Pancreas (tissue), 10 donors: ENCODE results near the gene MRPL39. TPM values are rescaled to one million over a fixed set of nuclear protein-coding genes. Genes with fewer than 3 reads are reported as not detected.
"Not testable (repeated sequence)": the region's sequence is repeated elsewhere in the genome, so short reads cannot be mapped to it uniquely, and the experiment has no call there.

Experiments
- ATAC-seq, 4 donors: fragments of 200-7000 bp; cut with Tn5 transposase; one replicate each; pipeline versions ENCODE4 v1.8.0 to v1.9.1; 2020; ENCODE audit warnings: mild to moderate bottlenecking in 4 of 4, moderate library complexity in 4 of 4
- DNase-seq, 6 donors: peaks; one replicate each; pipeline ENCODE4 v3.0.0-alpha.2; 2020
- FAIRE-seq: peaks from 2 replicates; lab custom pipeline; 2012; peaks lifted over from hg19 to GRCh38; lab: Jason Lieb, UNC
- H3K27ac ChIP-seq, 4 donors: fragments of 200-600 bp; sonication (generic); 1 replicate in 3 of 4; 2 replicates in 1 of 4; pipeline versions ENCODE4 v1.5.0 to v1.8.0; 2020
- H3K27me3 ChIP-seq, 4 donors: fragments of 200-600 bp; one replicate each; pipeline ENCODE4 v1.8.0; 2021
- H3K36me3 ChIP-seq, 3 donors: fragments of 200-600 bp; sonication (generic) in 1 of 3; one replicate each; pipeline versions ENCODE4 v1.5.0 to v1.8.0; 2020 to 2021
- H3K4me1 ChIP-seq, 3 donors: fragments of 200-600 bp; one replicate each; pipeline ENCODE4 v1.8.0; 2021
- H3K4me3 ChIP-seq, 4 donors: fragments of 200-600 bp; sonication (generic) in 2 of 4; one replicate each; pipeline versions ENCODE4 v1.5.0 to v1.8.0; 2020 to 2021
- H3K9me3 ChIP-seq, 4 donors: fragments of 200-600 bp; one replicate each; pipeline ENCODE4 v1.8.0; 2021
- WGBS, 2 donors: extraction: QIAGEN DNeasy Blood & Tissue Kit; methylation state at CpG; one replicate each; pipeline ENCODE4 v1.1.7; 2013; 5-methylcytosine and 5-hydroxymethylcytosine counted together
- intact Hi-C, 3 donors: fragments of 100-400 bp; cut with DNase I; formaldehyde crosslinking; loops; one replicate each; pipeline versions ENCODE4 v1.11.1 to v1.14.2; 2022
- polyA plus RNA-seq, 2 donors: library from polyadenylated mRNA; stranded (reverse); fragments of 200-250 nt; gene quantifications; one replicate each; pipeline ENCODE4 v1.2.3, GENCODE V29; 2013
- total RNA-seq, 6 donors: library from RNA; stranded (reverse); fragmentation: NEBNext Ultra II Directional in 4 of 6; extraction: Animal tissue kit (Norgen Biotek cat#: 25700) in 4 of 6; gene quantifications; one replicate each; pipeline versions ENCODE4 v1.2.1 to v1.2.4, GENCODE V29; 2021 to 2023
- TF ChIP-seq, protein P1 (sequence below), 4 donors: fragments of 200-600 bp; sonication (generic) in 3 of 4; IDR thresholded peaks; one replicate each; pipeline versions ENCODE4 v1.5.0 to v1.8.0; 2021; ENCODE audit warnings: antibody characterized with exemption in 4 of 4
- donor health status: healthy with polysubstance abuse.
- donor health status: DM: no; HTN: no; CAD: no; lungs with moderate emphysema.
- donor health status: DM: no; HTN: no; CAD: no.
- donor health status: control.
- donor health status: control.
- donor health status: Bipolar disorder and iron deficiency.
- donor health status: DM: yes; HTN: yes; CAD: no.
- donor health status: DM: no; HTN: no; CAD: no.
- donor health status: DM: no; HTN: no; CAD: no.
- donor health status: DM: yes; HTN: yes; CAD: no.

MRPL39 gene
- total and polyA plus RNA-seq, 8 donors, result 9.6 to 16.9 (median 12.9) TPM

DNA sequence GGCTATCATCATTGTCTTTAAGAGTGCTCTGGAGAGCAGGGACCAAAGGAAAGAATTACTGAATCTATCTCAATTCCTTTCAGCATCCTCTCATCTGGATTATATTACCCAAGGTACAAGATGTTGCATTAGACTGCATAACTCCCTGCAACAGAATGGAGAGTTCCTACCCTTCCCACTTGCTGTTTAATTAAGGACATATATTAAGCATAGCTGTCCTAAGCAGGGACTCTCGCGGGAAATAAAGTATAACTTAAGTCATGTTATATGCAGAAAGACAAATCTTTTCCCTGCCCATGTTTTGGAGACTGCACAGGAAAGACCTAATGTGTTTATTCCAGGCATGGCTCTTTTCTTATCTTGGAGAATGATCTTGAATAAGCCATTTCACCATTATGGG is 25.0 kb upstream of the MRPL39 start:
- no peak overlapping the region for H3K4me3 ChIP-seq
- ATAC-seq (no peak), DNase-seq (no peak), FAIRE-seq (no peak)
- TF ChIP-seq, protein P1, sequence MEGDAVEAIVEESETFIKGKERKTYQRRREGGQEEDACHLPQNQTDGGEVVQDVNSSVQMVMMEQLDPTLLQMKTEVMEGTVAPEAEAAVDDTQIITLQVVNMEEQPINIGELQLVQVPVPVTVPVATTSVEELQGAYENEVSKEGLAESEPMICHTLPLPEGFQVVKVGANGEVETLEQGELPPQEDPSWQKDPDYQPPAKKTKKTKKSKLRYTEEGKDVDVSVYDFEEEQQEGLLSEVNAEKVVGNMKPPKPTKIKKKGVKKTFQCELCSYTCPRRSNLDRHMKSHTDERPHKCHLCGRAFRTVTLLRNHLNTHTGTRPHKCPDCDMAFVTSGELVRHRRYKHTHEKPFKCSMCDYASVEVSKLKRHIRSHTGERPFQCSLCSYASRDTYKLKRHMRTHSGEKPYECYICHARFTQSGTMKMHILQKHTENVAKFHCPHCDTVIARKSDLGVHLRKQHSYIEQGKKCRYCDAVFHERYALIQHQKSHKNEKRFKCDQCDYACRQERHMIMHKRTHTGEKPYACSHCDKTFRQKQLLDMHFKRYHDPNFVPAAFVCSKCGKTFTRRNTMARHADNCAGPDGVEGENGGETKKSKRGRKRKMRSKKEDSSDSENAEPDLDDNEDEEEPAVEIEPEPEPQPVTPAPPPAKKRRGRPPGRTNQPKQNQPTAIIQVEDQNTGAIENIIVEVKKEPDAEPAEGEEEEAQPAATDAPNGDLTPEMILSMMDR (IDR thresholded peaks at IDR 0.05), result no peak
- 92 to 94% methylated on average over 2 of the region's 2 CpGs for WGBS, 2 donors
- H3K4me1 ChIP-seq, result no peaks in the 10 kb centered on the region
- peaks cover 0 to 5% (median 0%) of the 10 kb centered on the region in 4 donors for H3K27me3 ChIP-seq
- no peak overlapping the region for H3K27ac ChIP-seq
- H3K36me3 ChIP-seq, result no peaks in the 10 kb centered on the region
- no peaks in the 10 kb centered on the region for H3K9me3 ChIP-seq
- intact Hi-C loops, result no loop called here

- H3K4me3 ChIP-seq, result no peak overlapping the region
- intact Hi-C loops, result no loop called here
- H3K27ac ChIP-seq, result no peak overlapping the region
- H3K4me1 ChIP-seq, result no peaks in the 10 kb centered on the region
- H3K9me3 ChIP-seq, result no peaks in the 10 kb centered on the region
- no peaks in the 10 kb centered on the region for H3K36me3 ChIP-seq
- TF ChIP-seq, protein P1 (IDR thresholded peaks at IDR 0.05), result no peak
- DNase-seq (peak in 1 of 6 donors; percentile 16), FAIRE-seq (no peak), ATAC-seq (no peak)
- H3K27me3 ChIP-seq, result no peaks in the 10 kb centered on the region
- 53 to 56% methylated on average over 2 of the region's 2 CpGs for WGBS, 2 donors
Observed at GRCh38 chr21:25626757-25627156, 19.5 kb upstream of the MRPL39 start.

GRCh38 chr21:25625776-25626555 is 18.7 kb upstream of the MRPL39 start:
- H3K27me3 ChIP-seq, H3K4me3 ChIP-seq, ATAC-seq, H3K27ac ChIP-seq, DNase-seq, H3K9me3 ChIP-seq, H3K36me3 ChIP-seq, FAIRE-seq, H3K4me1 ChIP-seq, intact Hi-C loops: not testable (repeated sequence)
- WGBS, 2 donors, result 86 to 90% methylated on average over 11 of the region's 11 CpGs

DNA sequence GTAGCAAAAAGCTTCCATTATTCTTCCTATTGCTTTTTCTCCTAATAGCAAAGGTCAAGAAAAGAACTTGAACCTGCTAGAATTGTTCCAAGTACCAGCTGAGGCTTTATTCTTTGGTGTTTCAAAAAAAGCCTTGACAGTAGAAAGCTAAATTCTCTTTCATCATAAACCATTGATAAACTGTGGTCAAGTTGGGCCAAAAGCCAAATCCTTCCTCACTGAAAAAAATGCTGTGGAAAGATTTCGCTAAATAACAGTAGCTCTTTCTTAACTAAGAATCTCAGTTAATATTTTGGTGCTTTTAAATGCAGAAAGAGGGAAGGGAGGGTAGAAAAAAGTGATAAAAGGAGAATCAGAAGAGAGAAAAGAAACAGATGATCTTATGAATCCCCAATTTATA is 17.8 kb upstream of the MRPL39 start:
- Histone ChIP-seq H3K27me3 (no peaks in the 10 kb centered on the region), H3K9me3 (no peaks in the 10 kb centered on the region), H3K4me3 (no peak overlapping the region), H3K4me1 (no peaks in the 10 kb centered on the region), H3K27ac (no peak overlapping the region), H3K36me3 (no peaks in the 10 kb centered on the region)
- intact Hi-C loops, result no loop called here
- ATAC-seq (no peak), DNase-seq (no peak), FAIRE-seq (no peak)
- TF ChIP-seq, protein P1 (IDR thresholded peaks at IDR 0.05), result no peak
- WGBS, 2 donors, result 78 to 80% methylated on average over 1 of the region's 1 CpG

DNA sequence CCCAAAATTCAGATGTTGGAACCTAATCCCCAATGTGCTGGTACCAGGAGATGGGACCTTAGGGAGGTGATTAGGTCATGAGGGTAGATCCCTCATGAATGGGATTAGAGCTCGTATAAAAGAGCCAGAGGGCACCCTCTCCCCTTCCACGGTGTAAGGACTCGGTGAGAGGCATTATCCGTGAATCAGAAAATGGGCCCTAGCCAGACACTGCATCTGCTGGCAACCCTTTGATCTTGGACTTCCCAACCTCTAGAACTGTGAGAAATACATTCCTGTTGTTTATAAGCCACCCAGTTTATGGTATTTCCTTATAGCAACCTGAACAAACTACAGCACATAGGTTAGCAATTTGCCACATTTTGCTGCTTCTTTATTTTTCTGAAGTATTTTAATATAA is 17.2 kb upstream of the MRPL39 start:
- Histone ChIP-seq H3K27me3 (no peaks in the 10 kb centered on the region), H3K4me3 (no peak overlapping the region), H3K36me3 (no peaks in the 10 kb centered on the region), H3K4me1 (no peaks in the 10 kb centered on the region), H3K27ac (no peak overlapping the region), H3K9me3 (no peaks in the 10 kb centered on the region)
- WGBS, 2 donors, result 88 to 89% methylated on average over 4 of the region's 4 CpGs
- ATAC-seq (no peak), FAIRE-seq (no peak), DNase-seq (no peak)
- TF ChIP-seq, protein P1 (IDR thresholded peaks at IDR 0.05), result no peak
- intact Hi-C loops, result no loop called here
